Nephron progenitor cell (in vitro differentiated cells): ENCODE results near the gene NR2C1.

Source experiments
- DNase-seq: peaks from one replicate; pipeline ENCODE4 v3.0.0; 2021
- H3K27ac Mint-ChIP-seq: 2 replicates; pipeline ENCODE4 v1.8.0; 2021; ENCODE audit warnings: mild to moderate bottlenecking, moderate library complexity, mixed read lengths
- H3K27me3 Mint-ChIP-seq: 2 replicates; pipeline ENCODE4 v1.8.0; 2021; ENCODE audit warnings: mild to moderate bottlenecking, low read depth, mixed read lengths; ENCODE audit not compliant: poor library complexity
- H3K36me3 Mint-ChIP-seq: 2 replicates; pipeline ENCODE4 v1.8.0; 2021; ENCODE audit warnings: low read depth, mixed read lengths
- H3K4me1 Mint-ChIP-seq: 2 replicates; pipeline ENCODE4 v1.8.0; 2021; ENCODE audit warnings: mixed read lengths
- H3K4me3 Mint-ChIP-seq: 2 replicates; pipeline ENCODE4 v1.8.0; 2021; ENCODE audit warnings: mild to moderate bottlenecking, moderate library complexity, mixed read lengths
- H3K9me3 Mint-ChIP-seq: 2 replicates; pipeline ENCODE4 v1.8.0; 2021; ENCODE audit warnings: mild to moderate bottlenecking, moderate library complexity, mixed read lengths
- TF ChIP-seq, protein P1 (sequence below): fragments of 200-600 bp; sonication (generic); IDR thresholded peaks from 2 replicates; pipeline ENCODE4 v1.5.0; 2021; ENCODE audit warnings: antibody characterized with exemption

Gene NR2C1

DNA sequence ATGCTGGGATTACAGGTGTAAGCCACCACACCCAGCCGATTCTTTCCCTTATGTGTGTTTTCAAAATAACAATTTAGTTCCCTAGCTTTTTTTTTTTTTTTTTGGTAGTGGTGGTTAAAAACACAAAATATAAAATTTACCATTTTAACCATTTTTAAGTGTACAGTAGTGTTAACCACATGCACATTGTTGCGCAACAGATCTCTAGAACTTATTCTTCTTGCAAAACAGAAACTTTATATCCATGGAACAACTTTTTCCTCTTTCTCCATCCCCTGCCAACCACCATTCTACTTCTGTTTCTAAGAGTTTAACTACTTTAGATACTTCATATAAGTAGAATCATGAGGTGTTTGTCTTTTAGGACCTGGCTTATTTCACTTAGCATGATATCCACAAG is 68.8 kb downstream of the NR2C1 start:
- TF ChIP-seq, protein P1, sequence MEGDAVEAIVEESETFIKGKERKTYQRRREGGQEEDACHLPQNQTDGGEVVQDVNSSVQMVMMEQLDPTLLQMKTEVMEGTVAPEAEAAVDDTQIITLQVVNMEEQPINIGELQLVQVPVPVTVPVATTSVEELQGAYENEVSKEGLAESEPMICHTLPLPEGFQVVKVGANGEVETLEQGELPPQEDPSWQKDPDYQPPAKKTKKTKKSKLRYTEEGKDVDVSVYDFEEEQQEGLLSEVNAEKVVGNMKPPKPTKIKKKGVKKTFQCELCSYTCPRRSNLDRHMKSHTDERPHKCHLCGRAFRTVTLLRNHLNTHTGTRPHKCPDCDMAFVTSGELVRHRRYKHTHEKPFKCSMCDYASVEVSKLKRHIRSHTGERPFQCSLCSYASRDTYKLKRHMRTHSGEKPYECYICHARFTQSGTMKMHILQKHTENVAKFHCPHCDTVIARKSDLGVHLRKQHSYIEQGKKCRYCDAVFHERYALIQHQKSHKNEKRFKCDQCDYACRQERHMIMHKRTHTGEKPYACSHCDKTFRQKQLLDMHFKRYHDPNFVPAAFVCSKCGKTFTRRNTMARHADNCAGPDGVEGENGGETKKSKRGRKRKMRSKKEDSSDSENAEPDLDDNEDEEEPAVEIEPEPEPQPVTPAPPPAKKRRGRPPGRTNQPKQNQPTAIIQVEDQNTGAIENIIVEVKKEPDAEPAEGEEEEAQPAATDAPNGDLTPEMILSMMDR, result no peak
- Mint-ChIP-seq H3K27ac (no peak overlapping the region), H3K4me1 (peaks cover 14% of the 10 kb centered on the region), H3K27me3 (peaks cover 5% of the 10 kb centered on the region), H3K9me3 (peaks cover 50% of the 10 kb centered on the region), H3K4me3 (peak overlapping the region; percentile 62), H3K36me3 (peaks cover 38% of the 10 kb centered on the region)
- no peak for DNase-seq

DNA sequence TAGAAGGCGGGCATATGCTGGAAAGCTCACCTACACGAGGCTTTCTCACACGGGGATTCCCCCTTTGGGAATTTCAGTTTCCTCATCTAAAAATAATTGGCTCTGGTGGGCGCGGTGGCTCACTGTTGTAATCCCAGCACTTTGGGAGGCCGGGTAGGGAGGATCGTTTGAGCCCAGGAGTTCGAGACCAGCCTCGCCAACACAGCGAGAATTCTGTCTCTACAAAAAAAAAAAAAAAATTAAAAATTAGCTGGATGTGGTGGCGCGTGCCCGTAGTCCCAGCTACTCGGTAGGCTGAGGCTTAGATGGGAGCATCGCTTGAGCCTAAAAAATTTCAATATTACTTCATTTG is 69.5 kb downstream of the NR2C1 start:
- TF ChIP-seq, protein P1, result no peak
- H3K4me3 Mint-ChIP-seq, result peak overlapping the region; percentile 97
- peaks cover 44% of the 10 kb centered on the region for H3K9me3 Mint-ChIP-seq
- H3K27ac Mint-ChIP-seq, result peak overlapping the region; percentile 90
- DNase-seq, result no peak
- H3K4me1 Mint-ChIP-seq, result peaks cover 22% of the 10 kb centered on the region
- H3K36me3 Mint-ChIP-seq, result peaks cover 45% of the 10 kb centered on the region
- peaks cover 5% of the 10 kb centered on the region for H3K27me3 Mint-ChIP-seq

GRCh38 chr12:95003213-95003920 is 70.1 kb downstream of the NR2C1 start, which contains the start of gene NDUFA12:
TSS of gene NDUFA12 (minus strand) at chr12:95003697. CDS start at chr12:95003680, 17 bp downstream.
- TF ChIP-seq, protein P1, result no peak
- peaks cover 5% of the 10 kb centered on the region for H3K27me3 Mint-ChIP-seq
- H3K4me3 Mint-ChIP-seq, result peak within 1 kb of the TSS; percentile 97
- H3K9me3 Mint-ChIP-seq, result peaks cover 41% of the 10 kb centered on the region
- H3K27ac Mint-ChIP-seq, result peak within 1 kb of the TSS; percentile 90
- peaks cover 51% of the 10 kb centered on the region for H3K36me3 Mint-ChIP-seq
- DNase-seq, result peak; percentile 95
- H3K4me1 Mint-ChIP-seq, result peaks cover 24% of the 10 kb centered on the region

GRCh38 chr12:95002754-95003153 is 70.7 kb downstream of the NR2C1 start:
- peak overlapping the region; percentile 97 for H3K4me3 Mint-ChIP-seq
- peaks cover 24% of the 10 kb centered on the region for H3K4me1 Mint-ChIP-seq
- peak overlapping the region; percentile 90 for H3K27ac Mint-ChIP-seq
- H3K27me3 Mint-ChIP-seq, result peaks cover 5% of the 10 kb centered on the region
- DNase-seq, result no peak
- TF ChIP-seq, protein P1, result no peak
- peaks cover 55% of the 10 kb centered on the region for H3K36me3 Mint-ChIP-seq
- H3K9me3 Mint-ChIP-seq, result peaks cover 36% of the 10 kb centered on the region

DNA sequence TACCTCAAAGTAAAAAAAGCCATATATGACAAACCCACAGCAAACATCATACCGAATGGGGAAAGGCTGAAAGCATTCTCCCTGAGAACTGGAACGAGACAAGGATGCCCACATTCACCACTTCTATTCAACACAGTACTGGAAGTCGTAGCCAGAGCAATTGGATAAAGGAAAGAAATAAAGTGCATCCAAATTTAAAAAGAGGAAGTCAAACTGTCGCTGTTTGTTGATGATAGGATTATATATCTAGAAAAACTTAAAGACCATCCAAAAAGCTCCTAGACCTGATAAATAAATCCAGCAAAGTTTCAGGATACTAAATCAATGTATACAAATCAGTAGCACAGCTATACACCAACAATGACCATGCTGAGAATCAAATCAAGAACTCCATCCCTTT is 75.1 kb downstream of the NR2C1 start:
- no peak overlapping the region for H3K4me3 Mint-ChIP-seq
- peaks cover 51% of the 10 kb centered on the region for H3K36me3 Mint-ChIP-seq
- H3K27me3 Mint-ChIP-seq, result no peaks in the 10 kb centered on the region
- no peak for DNase-seq
- H3K4me1 Mint-ChIP-seq, result peaks cover 24% of the 10 kb centered on the region
- no peaks in the 10 kb centered on the region for H3K9me3 Mint-ChIP-seq
- no peak overlapping the region for H3K27ac Mint-ChIP-seq
- TF ChIP-seq, protein P1, result no peak

GRCh38 chr12:94997726-94998125 is 75.7 kb downstream of the NR2C1 start:
- no peak overlapping the region for H3K27ac Mint-ChIP-seq
- TF ChIP-seq, protein P1, result no peak
- no peak overlapping the region for H3K4me3 Mint-ChIP-seq
- no peaks in the 10 kb centered on the region for H3K9me3 Mint-ChIP-seq
- H3K27me3 Mint-ChIP-seq, result no peaks in the 10 kb centered on the region
- peaks cover 19% of the 10 kb centered on the region for H3K4me1 Mint-ChIP-seq
- H3K36me3 Mint-ChIP-seq, result peaks cover 53% of the 10 kb centered on the region
- no peak for DNase-seq
